Kidney (tissue), 14 donors: ENCODE results near the gene CALHM2. TPM values are rescaled to one million over a fixed set of nuclear protein-coding genes. Genes with fewer than 3 reads are reported as not detected.

Experiments
- DNase-seq, 5 donors: peaks; one replicate each; pipeline ENCODE4 v3.0.0-alpha.2; 2013 to 2020
- FAIRE-seq: peaks from 2 replicates; lab custom pipeline; 2012; peaks lifted over from hg19 to GRCh38; lab: Jason Lieb, UNC
- H3K27ac ChIP-seq, 2 donors: one replicate each; pipeline ENCODE4 v1.7.0; 2013; ENCODE audit warnings: low read depth in 2 of 2, low read length in 2 of 2, inconsistent platforms in 1 of 2
- H3K27me3 ChIP-seq: one replicate; pipeline ENCODE4 v1.7.1; 2013; ENCODE audit warnings: low read length, inconsistent platforms; ENCODE audit not compliant: control insufficient read depth, insufficient read depth
- H3K36me3 ChIP-seq, 3 donors: one replicate each; pipeline versions ENCODE4 v1.7.0 to v1.7.1; 2013; ENCODE audit warnings: low read length in 3 of 3, control low read depth in 1 of 3, inconsistent platforms in 1 of 3; ENCODE audit not compliant: insufficient read depth in 3 of 3, control insufficient read depth in 2 of 3
- H3K4me1 ChIP-seq, 3 donors: one replicate each; pipeline versions ENCODE4 v1.7.0 to v1.7.1; 2013; ENCODE audit warnings: low read length in 3 of 3, inconsistent platforms in 1 of 3, low read depth in 1 of 3; ENCODE audit not compliant: control insufficient read depth in 2 of 3, insufficient read depth in 2 of 3
- H3K4me3 ChIP-seq, 3 donors: one replicate each; pipeline versions ENCODE4 v1.7.0 to v1.8.1; 2013; ENCODE audit warnings: low read length in 3 of 3, control low read depth in 1 of 3, inconsistent platforms in 1 of 3
- H3K9ac ChIP-seq, 3 donors: one replicate each; pipeline versions ENCODE4 v1.7.0 to v1.7.1; 2013; ENCODE audit warnings: low read length in 3 of 3, control low read depth in 1 of 3, inconsistent platforms in 1 of 3
- H3K9me3 ChIP-seq, 3 donors: one replicate each; pipeline versions ENCODE4 v1.7.0 to v1.7.1; 2013; ENCODE audit warnings: low read length in 3 of 3, control low read depth in 1 of 3, inconsistent platforms in 1 of 3; ENCODE audit not compliant: control insufficient read depth in 2 of 3, insufficient read depth in 1 of 3
- intact Hi-C: fragments of 100-400 bp; cut with DNase I; formaldehyde crosslinking; loops from one replicate; pipeline ENCODE4 v1.11.1; 2022
- polyA plus RNA-seq: library from polyadenylated mRNA; stranded (reverse); fragments of 350-450 nt; fragmentation: Illumina TruSeq; extraction: RNeasy Lipid Tissue Mini Kit (QIAGEN cat#74804); gene quantifications from one replicate; pipeline ENCODE4 v1.2.3, GENCODE V29; 2014; ENCODE audit warnings: low read depth, low replicate concordance; ENCODE audit not compliant: insufficient read depth
- total RNA-seq: library from RNA; stranded (reverse); fragmentation: NEBNext Ultra II Directional; extraction: Animal tissue kit (Norgen Biotek cat#: 25700); gene quantifications from one replicate; pipeline ENCODE4 v1.2.1, GENCODE V29; 2021
- TF ChIP-seq, protein P1 (sequence below): IDR thresholded peaks from 3 replicates; pipeline ENCODE4 v1.5.1; 2012; ENCODE audit warnings: mild to moderate bottlenecking, moderate library complexity, borderline replicate concordance; ENCODE audit not compliant: insufficient read depth; ENCODE audit errors: extremely low read depth
- donor health status: control.
- donor health status: control.
- donor health status: control.
- donor health status: control.
- donor health status: control.
- donor health status: DM: yes; HTN: yes; CAD: no.
- donor health status: Normal renal cell carcinoma (clear cell type).

The CALHM2 gene
- total and polyA plus RNA-seq, 2 donors from 2014 or later, result 8.0 to 26.0 TPM

DNA sequence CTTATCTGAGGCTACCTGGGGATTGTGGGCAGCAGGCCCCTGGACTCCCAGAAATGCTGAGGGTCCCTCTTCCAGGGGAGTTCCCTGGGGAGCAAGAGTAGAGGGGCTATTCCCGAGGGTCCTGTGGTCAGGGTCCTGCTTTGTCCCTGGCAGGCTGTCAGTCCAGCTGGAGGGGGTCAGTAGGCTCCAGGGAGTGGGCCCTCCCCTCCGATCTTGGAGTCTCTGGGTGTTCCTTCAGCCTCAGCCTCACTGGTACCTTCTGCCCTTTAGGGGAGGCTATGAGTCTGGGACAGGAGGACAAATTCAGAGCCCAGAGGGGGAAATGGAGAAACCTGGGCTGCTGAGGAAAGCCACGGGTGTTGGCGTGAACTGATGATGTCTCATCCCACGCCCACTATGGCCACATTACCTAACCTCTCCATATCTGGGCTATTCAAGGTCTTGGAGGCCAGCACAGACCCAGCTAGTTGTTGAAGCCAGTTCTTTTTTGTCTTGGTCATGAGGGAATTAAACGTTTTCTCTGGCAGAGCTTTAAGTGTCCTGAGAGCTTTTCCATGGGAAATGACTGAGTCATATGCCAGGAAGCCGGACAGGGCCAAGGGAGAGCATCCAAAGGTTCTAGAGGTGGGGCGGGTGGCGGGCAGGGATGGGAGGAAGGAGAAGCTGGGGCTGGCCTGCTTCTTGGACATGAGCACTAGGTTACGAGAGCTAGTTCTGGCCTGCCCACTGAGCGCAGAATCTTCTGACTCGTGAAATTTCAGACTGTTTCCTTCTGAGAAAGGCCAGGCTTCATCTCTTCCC, 6.2 kb downstream of the CALHM2 start:
- TF ChIP-seq, protein P1, sequence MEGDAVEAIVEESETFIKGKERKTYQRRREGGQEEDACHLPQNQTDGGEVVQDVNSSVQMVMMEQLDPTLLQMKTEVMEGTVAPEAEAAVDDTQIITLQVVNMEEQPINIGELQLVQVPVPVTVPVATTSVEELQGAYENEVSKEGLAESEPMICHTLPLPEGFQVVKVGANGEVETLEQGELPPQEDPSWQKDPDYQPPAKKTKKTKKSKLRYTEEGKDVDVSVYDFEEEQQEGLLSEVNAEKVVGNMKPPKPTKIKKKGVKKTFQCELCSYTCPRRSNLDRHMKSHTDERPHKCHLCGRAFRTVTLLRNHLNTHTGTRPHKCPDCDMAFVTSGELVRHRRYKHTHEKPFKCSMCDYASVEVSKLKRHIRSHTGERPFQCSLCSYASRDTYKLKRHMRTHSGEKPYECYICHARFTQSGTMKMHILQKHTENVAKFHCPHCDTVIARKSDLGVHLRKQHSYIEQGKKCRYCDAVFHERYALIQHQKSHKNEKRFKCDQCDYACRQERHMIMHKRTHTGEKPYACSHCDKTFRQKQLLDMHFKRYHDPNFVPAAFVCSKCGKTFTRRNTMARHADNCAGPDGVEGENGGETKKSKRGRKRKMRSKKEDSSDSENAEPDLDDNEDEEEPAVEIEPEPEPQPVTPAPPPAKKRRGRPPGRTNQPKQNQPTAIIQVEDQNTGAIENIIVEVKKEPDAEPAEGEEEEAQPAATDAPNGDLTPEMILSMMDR, result no peak
- Histone ChIP-seq H3K9ac (peak overlapping the region in 1 of 3 donors; percentile 34), H3K4me1 (peaks cover 0 to 16% (median 3%) of the 10 kb centered on the region in 3 donors), H3K27me3 (no peaks in the 10 kb centered on the region), H3K4me3 (no peak overlapping the region), H3K9me3 (no peaks in the 10 kb centered on the region), H3K27ac (peak overlapping the region; percentile 73 to 74), H3K36me3 (peaks cover 0 to 35% (median 21%) of the 10 kb centered on the region in 3 donors)
- intact Hi-C loops, result no loop called here
- DNase-seq, result peak in 1 of 5 donors; percentile 93
- no peak for FAIRE-seq

DNA sequence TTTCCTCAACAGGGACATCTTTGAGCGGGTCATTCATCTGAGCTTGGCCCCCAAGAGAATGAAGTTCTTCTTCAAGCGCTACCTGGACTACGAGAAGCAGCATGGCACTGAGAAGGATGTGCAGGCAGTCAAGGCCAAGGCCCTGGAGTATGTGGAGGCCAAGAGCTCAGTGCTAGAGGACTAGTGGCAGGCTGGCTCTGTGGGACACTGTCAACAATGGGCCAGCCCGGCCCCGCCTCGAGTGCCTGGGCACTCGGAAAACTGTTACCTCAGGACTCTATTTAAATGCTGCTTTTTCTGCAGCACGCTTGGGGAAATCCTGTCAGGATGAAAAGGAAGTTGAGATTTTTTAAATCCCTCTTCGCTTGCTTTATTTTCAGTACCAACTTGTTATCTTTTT, 6.8 kb downstream of the CALHM2 start:
- peaks cover 0 to 11% (median 3%) of the 10 kb centered on the region in 3 donors for H3K4me1 ChIP-seq
- H3K4me3 ChIP-seq, result no peak overlapping the region
- H3K9me3 ChIP-seq, result no peaks in the 10 kb centered on the region
- no peak overlapping the region for H3K9ac ChIP-seq
- intact Hi-C loops, result no loop called here
- FAIRE-seq, result no peak
- H3K36me3 ChIP-seq, result peaks cover 0 to 39% (median 23%) of the 10 kb centered on the region in 3 donors
- peak overlapping the region; percentile 64 to 74 for H3K27ac ChIP-seq
- TF ChIP-seq, protein P1, result no peak
- no peak for DNase-seq
- no peaks in the 10 kb centered on the region for H3K27me3 ChIP-seq

DNA sequence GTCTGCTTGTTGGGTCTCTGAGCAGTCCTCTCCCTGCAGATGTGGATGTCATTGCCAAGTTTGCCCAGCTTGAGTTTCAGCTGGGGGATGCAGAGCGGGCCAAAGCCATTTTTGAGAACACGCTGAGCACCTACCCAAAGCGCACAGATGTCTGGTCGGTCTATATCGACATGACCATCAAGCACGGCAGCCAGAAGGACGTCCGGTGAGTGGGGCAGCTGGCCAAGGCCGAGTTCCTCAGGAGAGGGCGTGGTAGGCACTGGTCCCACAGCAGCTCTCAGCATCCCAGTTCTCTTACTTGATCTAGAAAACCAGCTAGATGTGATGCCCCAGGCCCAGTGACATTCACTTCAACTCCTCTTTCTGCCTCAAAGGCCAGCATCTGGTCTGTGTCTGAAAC, 7.7 kb downstream of the CALHM2 start:
- intact Hi-C loops, result no loop called here

More for the DNA sequence above, 7.7 kb downstream of the CALHM2 start:
- Histone ChIP-seq H3K4me3 (no peak overlapping the region), H3K4me1 (peaks cover 0 to 3% (median 3%) of the 10 kb centered on the region in 3 donors), H3K9me3 (no peaks in the 10 kb centered on the region), H3K9ac (no peak overlapping the region), H3K36me3 (peaks cover 0 to 47% (median 23%) of the 10 kb centered on the region in 3 donors), H3K27ac (no peak overlapping the region), H3K27me3 (no peaks in the 10 kb centered on the region)
- TF ChIP-seq, protein P1, result no peak
- no peak for FAIRE-seq
- DNase-seq, result no peak
